GM10266 (cell line): ENCODE measurements around the gene DVL1.

Experiments used
- DNase-seq: peaks from one replicate; pipeline ENCODE4 v3.0.0; 2012; ENCODE audit errors: extremely low spot score
- TF ChIP-seq, protein P1 (sequence below): IDR thresholded peaks from 2 replicates; pipeline ENCODE4 v1.5.1; 2012; ENCODE audit warnings: mild to moderate bottlenecking, low read depth; ENCODE audit not compliant: control insufficient read depth, insufficient read depth; ENCODE audit errors: missing control alignments

The DVL1 gene

DNA sequence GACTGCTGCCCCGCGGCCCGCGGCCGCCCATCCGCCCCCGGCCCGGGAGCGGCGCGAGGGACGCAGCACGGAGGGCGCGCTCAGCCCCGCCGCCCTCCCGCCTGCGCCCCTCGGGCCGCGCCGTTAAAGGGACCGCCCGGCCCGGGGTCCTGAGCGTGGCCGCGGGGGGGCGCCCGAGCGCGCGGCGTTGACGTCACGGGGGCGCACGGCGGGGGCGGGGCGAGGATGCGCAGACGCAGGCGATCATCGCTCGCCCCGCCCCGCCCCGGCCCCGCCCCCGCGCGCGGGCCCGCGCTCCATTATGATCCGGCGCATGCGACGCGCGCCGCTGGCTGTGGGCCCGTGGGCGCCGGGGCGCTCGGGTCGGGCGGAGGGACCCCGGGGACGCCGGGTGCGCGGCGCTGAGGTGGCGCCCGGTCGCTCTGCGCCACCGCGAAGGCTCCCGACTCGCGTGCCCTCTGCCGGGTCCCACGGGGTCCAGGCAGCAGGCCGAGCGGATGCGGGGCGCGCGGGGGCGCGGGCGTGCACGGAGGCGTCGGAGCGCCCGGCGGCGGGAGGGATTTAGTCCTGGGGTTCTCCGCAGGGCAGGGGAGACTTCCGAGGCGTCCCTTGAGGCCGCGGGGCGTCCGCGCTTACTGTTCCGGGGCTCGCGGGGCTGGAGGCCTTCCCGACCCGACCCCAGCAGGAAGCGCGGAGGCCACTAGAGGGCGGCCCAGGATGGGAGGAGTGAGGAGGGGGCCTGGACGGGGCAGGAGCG lies at the start of gene DVL1:
Gene DVL1 (minus strand): TSS at position 163 of the 757 bp plus-strand sequence. CDS start 353 bp downstream, outside the sequence.
- DNase-seq = peak; percentile 98
- TF ChIP-seq, protein P1, sequence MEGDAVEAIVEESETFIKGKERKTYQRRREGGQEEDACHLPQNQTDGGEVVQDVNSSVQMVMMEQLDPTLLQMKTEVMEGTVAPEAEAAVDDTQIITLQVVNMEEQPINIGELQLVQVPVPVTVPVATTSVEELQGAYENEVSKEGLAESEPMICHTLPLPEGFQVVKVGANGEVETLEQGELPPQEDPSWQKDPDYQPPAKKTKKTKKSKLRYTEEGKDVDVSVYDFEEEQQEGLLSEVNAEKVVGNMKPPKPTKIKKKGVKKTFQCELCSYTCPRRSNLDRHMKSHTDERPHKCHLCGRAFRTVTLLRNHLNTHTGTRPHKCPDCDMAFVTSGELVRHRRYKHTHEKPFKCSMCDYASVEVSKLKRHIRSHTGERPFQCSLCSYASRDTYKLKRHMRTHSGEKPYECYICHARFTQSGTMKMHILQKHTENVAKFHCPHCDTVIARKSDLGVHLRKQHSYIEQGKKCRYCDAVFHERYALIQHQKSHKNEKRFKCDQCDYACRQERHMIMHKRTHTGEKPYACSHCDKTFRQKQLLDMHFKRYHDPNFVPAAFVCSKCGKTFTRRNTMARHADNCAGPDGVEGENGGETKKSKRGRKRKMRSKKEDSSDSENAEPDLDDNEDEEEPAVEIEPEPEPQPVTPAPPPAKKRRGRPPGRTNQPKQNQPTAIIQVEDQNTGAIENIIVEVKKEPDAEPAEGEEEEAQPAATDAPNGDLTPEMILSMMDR = peak; percentile 74

DNA sequence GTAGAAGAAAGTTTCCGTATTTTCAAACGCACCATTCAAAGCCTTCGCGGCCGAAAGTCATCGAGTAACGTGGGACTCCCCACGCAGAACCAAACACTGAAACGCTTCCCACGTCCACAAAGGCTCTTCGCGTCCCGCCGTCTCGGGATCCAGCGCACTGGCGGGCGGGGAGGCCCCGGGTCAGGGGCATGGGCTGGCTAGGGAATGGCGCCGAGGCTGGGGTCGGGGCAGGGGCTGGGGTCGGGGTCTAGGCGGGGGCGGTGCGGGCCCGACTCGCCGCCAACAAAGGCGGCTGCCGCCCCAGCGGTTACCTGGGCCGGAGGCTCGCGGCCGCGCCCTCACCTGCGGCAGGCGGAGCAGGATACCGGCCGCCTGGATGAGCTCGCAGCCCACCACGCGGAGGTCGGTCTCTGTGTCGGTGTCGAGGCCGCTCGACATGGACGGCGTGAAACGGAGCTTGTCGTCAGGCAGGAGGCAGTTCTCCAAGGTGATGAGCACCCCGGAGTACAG lies 49.5 kb upstream of the DVL1 start:
- TF ChIP-seq, protein P1 = no peak
- DNase-seq = no peak

DNA sequence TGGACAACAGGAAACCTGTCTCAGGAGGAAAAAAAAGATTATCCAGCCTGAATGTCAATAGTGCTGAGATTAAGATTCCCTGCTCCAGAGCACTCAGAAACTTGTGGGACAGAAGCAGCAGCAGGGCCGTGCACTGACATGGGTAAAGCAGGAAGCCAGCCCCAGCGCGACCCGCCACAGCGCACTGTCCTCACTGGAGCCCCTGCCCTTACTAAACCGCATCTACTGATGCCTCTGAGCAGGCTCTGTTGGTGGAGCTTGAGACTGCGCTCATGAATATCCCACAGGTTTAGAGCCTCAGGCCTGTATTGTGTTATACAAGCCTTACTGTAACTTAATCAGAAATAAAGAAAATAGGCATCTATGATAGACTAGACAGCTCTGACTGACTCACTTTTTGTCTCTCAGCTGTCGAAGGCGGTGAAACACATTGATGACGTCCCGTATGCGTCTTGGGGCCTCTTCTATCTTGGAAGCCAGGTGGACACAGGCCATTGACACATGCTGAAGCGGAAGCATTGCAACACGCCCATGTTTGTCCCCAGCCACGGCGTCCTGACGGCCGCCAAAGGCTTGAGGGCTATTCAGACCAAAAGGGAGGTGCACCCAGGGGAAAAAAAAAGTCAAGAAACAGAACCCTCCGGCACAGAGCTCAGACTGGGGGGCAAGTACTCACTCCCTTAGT lies 48.8 kb upstream of the DVL1 start:
- TF ChIP-seq, protein P1 = no peak
- DNase-seq = no peak

DNA sequence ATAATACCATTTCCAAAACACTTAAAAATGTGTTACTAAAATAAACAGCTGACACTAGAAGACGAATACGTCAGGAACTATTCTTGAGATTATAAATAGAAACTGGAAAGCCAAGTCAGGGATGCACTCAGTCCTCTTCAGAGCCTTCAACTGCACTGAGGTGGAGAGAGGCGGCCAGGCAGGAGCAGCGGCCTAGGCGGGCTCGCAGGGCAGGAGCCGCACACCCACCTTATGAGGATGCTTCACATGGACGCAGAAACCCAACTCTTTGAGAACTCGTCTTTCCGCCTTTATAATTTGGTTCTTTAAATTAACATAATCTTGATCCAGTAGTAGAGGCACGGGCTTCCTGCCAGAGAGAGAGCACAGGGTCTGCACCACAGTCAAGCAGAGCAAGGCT lies 45.9 kb upstream of the DVL1 start:
- TF ChIP-seq, protein P1 = no peak
- DNase-seq = no peak

DNA sequence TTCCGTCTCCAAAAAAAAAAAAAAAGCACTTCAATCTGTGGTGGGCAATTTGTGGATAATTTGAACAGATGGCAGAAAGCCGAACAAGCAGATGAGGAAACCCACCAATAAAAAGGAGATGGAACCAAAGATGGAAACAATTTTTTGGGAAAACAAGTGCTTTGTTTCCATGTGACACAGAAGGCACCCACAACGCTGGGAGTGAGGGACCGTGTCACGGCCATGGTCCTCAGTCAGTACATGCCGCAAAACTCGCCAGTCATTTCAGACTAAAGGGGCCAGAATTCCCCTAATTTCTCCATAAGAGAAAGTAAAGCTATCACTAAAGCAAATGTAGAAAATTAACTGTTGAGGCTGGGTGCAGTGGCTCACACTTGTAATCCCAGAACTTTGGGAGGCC lies 44.9 kb upstream of the DVL1 start:
- TF ChIP-seq, protein P1 = no peak
- DNase-seq = no peak

DNA sequence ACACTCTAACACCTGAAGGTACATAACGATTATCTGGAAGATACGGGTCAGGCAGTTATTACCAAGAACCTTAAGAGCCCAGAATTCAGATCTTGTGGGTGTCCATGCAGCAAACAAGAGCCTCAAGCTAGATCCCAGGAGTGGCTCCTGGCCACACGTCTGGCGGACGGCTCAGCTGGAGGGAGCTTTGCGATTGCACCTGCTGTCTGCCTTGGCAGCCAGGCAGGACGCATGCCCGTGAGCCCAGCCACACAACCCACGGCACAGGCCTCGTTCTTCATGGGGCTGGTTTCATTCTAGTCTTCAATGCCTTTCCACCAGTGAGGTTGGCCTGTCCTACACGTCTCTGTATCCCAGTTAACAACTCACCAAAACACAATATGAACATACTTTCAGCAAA lies 44.2 kb upstream of the DVL1 start:
- TF ChIP-seq, protein P1 = no peak
- no peak for DNase-seq

DNA sequence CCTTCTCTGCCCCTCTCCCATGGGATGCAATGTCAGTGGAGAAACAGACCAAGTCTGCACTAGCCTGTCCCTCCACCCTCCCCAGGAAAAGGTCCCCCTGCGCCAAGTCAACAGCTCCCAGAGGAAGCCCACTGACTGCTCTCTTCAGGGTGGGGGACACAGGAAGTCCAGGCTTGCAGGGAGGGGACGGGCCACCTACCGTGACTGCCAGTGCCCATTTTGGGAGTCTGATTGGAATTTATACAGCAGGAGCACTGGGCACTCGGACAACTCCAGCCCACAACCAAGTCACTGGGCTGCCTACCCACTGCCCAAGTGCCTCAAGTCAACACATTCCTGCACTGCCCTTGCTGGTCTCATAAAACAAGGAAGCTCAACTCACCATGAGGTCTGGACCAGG lies 43.8 kb upstream of the DVL1 start:
- no peak for DNase-seq
- TF ChIP-seq, protein P1 = no peak
